NB4 (cell line): ENCODE measurements around the gene MEP1B.

Experiments
- MAX ChIP-seq: IDR thresholded peaks from 2 replicates; pipeline ENCODE4 v1.6.1; 2011; ENCODE audit warnings: low read depth, low read length
- MYC ChIP-seq: IDR thresholded peaks from 2 replicates; pipeline ENCODE4 v1.6.1; 2011; ENCODE audit warnings: low read depth, low read length
- POLR2A ChIP-seq: IDR thresholded peaks from 2 replicates; pipeline ENCODE4 v1.6.1; 2011; ENCODE audit warnings: mild to moderate bottlenecking; ENCODE audit not compliant: insufficient read length; ENCODE audit errors: extremely low read depth
- TF ChIP-seq, protein P1 (sequence below): IDR thresholded peaks from one replicate; pipeline ENCODE4 v1.5.1; 2012; ENCODE audit warnings: low read depth, low read length

- TF ChIP-seq, protein P1, sequence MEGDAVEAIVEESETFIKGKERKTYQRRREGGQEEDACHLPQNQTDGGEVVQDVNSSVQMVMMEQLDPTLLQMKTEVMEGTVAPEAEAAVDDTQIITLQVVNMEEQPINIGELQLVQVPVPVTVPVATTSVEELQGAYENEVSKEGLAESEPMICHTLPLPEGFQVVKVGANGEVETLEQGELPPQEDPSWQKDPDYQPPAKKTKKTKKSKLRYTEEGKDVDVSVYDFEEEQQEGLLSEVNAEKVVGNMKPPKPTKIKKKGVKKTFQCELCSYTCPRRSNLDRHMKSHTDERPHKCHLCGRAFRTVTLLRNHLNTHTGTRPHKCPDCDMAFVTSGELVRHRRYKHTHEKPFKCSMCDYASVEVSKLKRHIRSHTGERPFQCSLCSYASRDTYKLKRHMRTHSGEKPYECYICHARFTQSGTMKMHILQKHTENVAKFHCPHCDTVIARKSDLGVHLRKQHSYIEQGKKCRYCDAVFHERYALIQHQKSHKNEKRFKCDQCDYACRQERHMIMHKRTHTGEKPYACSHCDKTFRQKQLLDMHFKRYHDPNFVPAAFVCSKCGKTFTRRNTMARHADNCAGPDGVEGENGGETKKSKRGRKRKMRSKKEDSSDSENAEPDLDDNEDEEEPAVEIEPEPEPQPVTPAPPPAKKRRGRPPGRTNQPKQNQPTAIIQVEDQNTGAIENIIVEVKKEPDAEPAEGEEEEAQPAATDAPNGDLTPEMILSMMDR: no peak
- no peak for TF ChIP-seq POLR2A
- no peak for TF ChIP-seq MAX
- no peak for TF ChIP-seq MYC
Measured at GRCh38 chr18:32148185-32148870, 41.5 kb upstream of the MEP1B start.
